Right atrium auricular region (tissue), 2 donors: ENCODE results near the gene FAM107B. TPM values are rescaled to one million over a fixed set of nuclear protein-coding genes. Genes with fewer than 3 reads are reported as not detected.

Experiments
- DNase-seq: peaks from one replicate; pipeline ENCODE4 v3.0.0-alpha.2; 2019; ENCODE audit warnings: low spot score
- H3K27ac ChIP-seq, 2 donors: fragments of 200-600 bp; sonication (generic); 1 replicate in 1 of 2; 2 replicates in 1 of 2; pipeline ENCODE4 v1.5.1; 2016 to 2019
- H3K27me3 ChIP-seq, 2 donors: fragments of 200-600 bp; sonication (generic); one replicate each; pipeline versions ENCODE4 v1.5.1 to v1.6.0; 2017 to 2019
- H3K36me3 ChIP-seq: fragments of 200-600 bp; sonication (generic); one replicate; pipeline ENCODE4 v1.5.1; 2016
- H3K4me1 ChIP-seq, 2 donors: fragments of 200-600 bp; sonication (generic); one replicate each; pipeline versions ENCODE4 v1.5.1 to v1.6.0; 2017 to 2019
- H3K4me3 ChIP-seq, 2 donors: fragments of 200-600 bp; sonication (generic); 1 replicate in 1 of 2; 2 replicates in 1 of 2; pipeline ENCODE4 v1.5.1; 2017 to 2019; ENCODE audit warnings: mild to moderate bottlenecking in 1 of 2, moderate library complexity in 1 of 2
- H3K9me3 ChIP-seq, 2 donors: fragments of 200-600 bp; sonication (generic); one replicate each; pipeline ENCODE4 v1.5.1; 2019
- total RNA-seq, 2 donors: library from RNA; depleted of rRNA; stranded (reverse); fragments of >200 nt; gene quantifications; one replicate each; pipeline ENCODE4 v1.1.0, GENCODE V29; 2016
- TF ChIP-seq, protein P1 (sequence below), 2 donors: fragments of 200-600 bp; sonication (generic); IDR thresholded peaks; one replicate each; pipeline ENCODE4 v1.5.1; 2019; ENCODE audit warnings: antibody characterized with exemption in 2 of 2

The FAM107B gene
- total RNA-seq, 2 donors from 2014 or later, result 10.6 to 14.1 TPM

DNA sequence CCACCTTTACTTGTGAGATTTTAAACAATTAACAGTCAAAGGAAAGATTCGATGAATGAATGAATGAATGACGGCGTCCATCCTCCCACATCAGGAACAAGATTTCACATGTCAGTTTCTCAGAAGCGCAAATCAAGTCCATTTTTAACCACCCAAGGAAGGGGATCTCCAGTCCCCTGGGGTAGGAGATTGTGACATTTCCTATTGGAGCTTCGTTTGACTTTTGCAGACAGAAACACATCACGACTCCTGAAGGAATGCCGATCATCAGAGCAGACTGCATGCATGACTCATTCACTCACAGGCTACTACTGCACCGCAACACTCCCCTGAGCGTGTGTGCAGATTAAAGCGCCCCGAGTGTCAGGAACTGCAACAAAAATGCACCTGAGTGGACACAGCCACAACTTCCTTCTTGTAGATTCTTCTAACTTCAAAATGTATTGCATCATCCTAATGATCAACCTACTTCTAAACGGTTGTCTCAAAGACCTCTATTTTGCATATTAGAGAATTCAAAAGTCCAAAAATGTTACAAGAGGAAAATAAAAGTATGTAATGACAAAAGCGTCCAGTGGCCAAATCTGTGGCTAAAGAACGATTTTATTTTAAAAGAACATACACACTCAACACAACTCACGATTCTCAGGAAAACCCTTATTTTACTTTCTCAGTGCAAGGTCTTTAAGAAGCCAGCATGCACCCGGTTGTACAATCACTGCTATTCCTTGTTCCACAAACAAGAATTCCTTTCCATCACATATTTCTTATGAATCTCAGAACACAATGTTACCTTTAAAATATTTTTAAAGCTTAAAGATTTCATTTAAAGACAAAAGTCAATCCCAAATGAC lies 172.6 kb downstream of the FAM107B start:
- TF ChIP-seq, protein P1, sequence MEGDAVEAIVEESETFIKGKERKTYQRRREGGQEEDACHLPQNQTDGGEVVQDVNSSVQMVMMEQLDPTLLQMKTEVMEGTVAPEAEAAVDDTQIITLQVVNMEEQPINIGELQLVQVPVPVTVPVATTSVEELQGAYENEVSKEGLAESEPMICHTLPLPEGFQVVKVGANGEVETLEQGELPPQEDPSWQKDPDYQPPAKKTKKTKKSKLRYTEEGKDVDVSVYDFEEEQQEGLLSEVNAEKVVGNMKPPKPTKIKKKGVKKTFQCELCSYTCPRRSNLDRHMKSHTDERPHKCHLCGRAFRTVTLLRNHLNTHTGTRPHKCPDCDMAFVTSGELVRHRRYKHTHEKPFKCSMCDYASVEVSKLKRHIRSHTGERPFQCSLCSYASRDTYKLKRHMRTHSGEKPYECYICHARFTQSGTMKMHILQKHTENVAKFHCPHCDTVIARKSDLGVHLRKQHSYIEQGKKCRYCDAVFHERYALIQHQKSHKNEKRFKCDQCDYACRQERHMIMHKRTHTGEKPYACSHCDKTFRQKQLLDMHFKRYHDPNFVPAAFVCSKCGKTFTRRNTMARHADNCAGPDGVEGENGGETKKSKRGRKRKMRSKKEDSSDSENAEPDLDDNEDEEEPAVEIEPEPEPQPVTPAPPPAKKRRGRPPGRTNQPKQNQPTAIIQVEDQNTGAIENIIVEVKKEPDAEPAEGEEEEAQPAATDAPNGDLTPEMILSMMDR (IDR thresholded peaks at IDR 0.05), result no peak
- Histone ChIP-seq H3K36me3 (no peaks in the 10 kb centered on the region), H3K9me3 (no peaks in the 10 kb centered on the region), H3K4me3 (no peak overlapping the region), H3K4me1 (peaks cover 0 to 28% of the 10 kb centered on the region in 2 donors), H3K27ac (no peak overlapping the region), H3K27me3 (no peaks in the 10 kb centered on the region)
- no peak for DNase-seq

DNA sequence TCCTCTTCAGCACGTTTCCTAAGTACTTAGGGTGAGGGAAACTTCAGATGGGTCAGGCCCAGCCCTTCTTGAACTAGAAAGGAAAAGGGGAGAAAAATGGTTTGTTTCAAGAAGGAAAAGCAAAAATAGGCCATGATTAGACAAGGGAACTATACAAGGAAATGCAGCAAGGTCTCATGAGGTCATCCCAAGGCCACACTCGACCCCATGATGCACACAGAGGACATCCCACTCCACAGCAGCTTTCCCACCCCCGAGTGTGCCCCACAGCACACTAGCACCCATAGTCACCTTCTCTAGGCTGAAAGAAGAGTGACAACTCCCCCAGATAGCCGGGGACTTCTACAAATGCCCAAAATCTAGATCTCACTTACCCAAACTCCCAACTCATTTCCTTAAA lies 173.4 kb downstream of the FAM107B start:
- no peak for DNase-seq
- Histone ChIP-seq H3K27ac (no peak overlapping the region), H3K36me3 (no peaks in the 10 kb centered on the region), H3K9me3 (no peaks in the 10 kb centered on the region), H3K27me3 (no peaks in the 10 kb centered on the region), H3K4me1 (peaks cover 0 to 28% of the 10 kb centered on the region in 2 donors), H3K4me3 (no peak overlapping the region)
- TF ChIP-seq, protein P1 (IDR thresholded peaks at IDR 0.05), result no peak

DNA sequence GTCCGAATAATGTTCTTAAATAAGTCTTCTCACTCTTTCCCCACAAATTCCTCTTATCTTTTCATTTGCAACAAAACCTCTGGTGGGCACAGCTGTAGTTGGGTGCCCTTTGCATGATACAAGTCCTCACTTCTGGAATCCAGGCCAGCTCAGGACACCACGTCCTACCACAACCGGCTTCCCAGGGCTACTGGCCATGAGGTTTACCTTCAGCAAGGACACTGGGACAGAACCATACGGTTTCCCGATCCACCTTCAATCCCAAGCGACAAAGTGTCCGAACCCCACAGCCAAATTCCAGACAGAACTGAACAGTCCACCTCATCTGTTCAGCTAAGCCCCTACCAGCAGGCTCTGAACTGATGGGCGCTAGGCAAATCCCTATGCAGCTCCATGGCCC lies 174.6 kb downstream of the FAM107B start:
- peaks cover 0 to 22% of the 10 kb centered on the region in 2 donors for H3K4me1 ChIP-seq
- no peaks in the 10 kb centered on the region for H3K36me3 ChIP-seq
- H3K4me3 ChIP-seq, result no peak overlapping the region
- DNase-seq, result no peak
- TF ChIP-seq, protein P1 (IDR thresholded peaks at IDR 0.05), result no peak
- H3K27ac ChIP-seq, result no peak overlapping the region
- H3K9me3 ChIP-seq, result no peaks in the 10 kb centered on the region
- H3K27me3 ChIP-seq, result no peaks in the 10 kb centered on the region

DNA sequence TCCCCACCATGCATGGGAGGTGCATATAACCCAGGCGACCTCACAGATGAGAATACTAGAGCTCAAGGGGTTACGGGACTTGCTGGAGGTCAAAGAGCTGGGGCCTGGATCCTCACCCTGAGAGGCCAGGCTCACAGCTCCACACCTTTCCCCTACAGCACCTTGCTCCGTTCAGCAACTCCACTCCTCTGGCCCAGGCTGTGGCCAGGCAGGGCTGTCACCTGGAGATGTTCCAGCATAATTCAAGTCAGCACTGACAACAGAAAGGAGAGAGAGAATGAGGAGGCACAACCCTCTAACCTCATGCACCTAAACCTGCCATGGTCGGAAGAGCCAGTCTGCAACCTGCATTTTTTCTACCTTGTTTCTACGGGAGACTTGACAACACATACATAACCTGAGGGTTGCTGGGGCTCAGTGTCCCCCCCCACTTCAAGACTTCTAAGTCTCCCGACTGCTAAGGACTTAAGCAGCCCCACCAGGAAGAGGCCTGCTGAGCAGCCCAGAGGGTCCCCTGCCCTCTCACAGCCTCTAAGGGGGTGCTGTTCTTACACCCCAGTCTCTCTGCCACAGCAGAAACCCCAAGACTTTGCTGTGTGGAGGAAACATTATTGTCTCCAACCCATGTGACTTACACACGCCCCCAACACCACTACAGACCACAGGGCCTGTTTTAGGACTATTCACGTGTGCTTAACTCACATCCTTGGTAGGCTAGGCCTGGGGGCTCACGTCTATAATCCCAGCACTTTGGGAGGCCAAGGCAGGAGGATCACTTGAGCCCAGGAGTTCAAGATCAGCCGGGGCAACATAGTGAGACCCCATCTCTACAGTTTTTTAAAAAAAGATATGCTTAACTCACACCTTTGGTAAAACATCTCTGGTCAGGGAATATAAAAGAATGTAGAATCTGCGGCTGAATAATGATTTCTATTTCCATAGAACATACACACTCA lies 175.6 kb downstream of the FAM107B start:
- H3K27ac ChIP-seq, result no peak overlapping the region
- TF ChIP-seq, protein P1 (IDR thresholded peaks at IDR 0.05), result no peak

DNA sequence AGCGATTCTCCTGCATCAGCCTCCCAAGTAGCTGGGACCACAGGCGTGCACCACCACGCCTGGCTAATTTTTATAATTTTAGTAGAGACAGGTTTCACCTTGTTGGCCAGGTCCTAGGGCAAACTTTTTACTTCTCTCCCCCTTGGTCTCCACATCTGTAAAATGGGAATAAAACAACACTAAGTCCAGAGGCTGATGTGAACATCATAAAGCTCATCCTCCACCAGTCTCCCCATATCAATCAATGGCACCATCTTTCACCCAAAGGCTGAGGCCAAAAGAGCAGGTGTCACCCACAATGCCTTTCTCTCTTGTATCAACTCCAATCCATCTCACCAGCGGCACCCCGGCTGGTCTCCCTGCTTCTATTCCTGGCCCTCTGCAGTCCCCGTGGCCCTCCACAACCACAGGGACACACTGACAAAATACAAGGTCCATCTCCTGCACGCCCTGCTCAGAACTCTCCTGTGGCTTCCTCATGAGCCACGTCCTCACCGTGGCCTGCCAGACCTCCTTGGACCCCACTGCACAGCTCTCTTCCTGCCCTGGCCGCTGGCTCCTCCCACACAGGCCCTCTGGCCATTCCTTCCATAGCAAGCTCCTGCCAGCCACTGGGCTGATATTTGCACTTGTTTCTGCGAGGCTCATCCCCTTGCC lies 179.0 kb downstream of the FAM107B start:
- no peak overlapping the region for H3K27ac ChIP-seq
- H3K9me3 ChIP-seq, result no peaks in the 10 kb centered on the region
- no peak for DNase-seq
- no peaks in the 10 kb centered on the region for H3K4me1 ChIP-seq
- no peaks in the 10 kb centered on the region for H3K27me3 ChIP-seq
- H3K36me3 ChIP-seq, result no peaks in the 10 kb centered on the region
- TF ChIP-seq, protein P1 (IDR thresholded peaks at IDR 0.05), result no peak
- no peak overlapping the region for H3K4me3 ChIP-seq

More for the DNA sequence above, 175.6 kb downstream of the FAM107B start:
- DNase-seq, result no peak
- Histone ChIP-seq H3K27me3 (no peaks in the 10 kb centered on the region), H3K4me3 (no peak overlapping the region), H3K9me3 (no peaks in the 10 kb centered on the region), H3K36me3 (no peaks in the 10 kb centered on the region), H3K4me1 (peaks cover 0 to 16% of the 10 kb centered on the region in 2 donors)
